NCI-H82 (cell line): ENCODE data around the gene C9orf85.

ENCODE experiments used
- DNase-seq: peaks from one replicate; lab custom pipeline; 2025; lab: John Stamatoyannopoulos, UW

C9orf85 gene

GRCh38 chr9:71904076-71904475, 7.4 kb upstream of the C9orf85 start:
- DNase-seq: no peak

DNA sequence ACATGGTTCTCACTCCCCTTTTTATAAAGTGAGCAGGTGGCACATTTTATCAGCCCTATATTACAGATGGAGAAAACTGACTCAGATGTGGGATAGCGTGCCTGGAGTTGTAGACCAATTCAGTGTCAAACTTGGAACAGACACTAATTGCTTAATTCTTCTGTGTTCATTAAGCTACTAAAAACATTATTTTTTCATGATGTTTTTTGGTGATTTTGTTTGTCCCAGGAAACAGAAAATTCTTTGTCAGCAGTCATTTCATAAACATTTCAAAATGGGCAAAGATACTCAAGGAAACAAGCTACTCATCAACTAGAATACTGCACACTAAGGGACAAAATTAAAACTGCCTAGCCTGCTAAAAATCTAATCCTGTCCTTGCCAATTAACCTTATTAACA, 2.6 kb upstream of the C9orf85 start:
- DNase-seq: no peak

- peak; percentile 75 for DNase-seq
Observed at GRCh38 chr9:71909887-71910649, 1.4 kb upstream of the C9orf85 start.

DNA sequence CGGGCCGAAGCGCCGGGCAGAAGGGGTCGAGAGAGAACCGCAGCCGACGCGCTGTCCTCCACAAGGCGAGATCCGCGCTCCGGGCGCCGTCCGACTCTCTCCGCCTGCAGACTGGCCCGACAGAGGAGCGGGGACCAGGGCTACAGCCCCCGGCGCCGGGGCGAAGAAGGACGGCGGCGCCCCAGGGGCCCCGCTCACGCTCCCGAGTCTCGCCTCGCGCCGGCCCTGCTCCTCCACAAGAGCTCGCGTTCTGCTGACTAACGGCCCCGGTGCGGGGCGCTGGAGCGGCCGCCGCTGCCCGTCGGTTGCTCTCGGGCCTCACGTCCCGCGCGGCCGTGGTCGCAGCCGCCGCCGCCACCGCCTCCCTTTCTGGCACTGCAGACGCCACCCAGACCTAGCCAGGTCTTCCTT, 784 bp upstream of the C9orf85 start:
- DNase-seq: no peak

GRCh38 chr9:71911908-71912335, 483 bp downstream of the C9orf85 start:
- DNase-seq: peak; percentile 55

DNA sequence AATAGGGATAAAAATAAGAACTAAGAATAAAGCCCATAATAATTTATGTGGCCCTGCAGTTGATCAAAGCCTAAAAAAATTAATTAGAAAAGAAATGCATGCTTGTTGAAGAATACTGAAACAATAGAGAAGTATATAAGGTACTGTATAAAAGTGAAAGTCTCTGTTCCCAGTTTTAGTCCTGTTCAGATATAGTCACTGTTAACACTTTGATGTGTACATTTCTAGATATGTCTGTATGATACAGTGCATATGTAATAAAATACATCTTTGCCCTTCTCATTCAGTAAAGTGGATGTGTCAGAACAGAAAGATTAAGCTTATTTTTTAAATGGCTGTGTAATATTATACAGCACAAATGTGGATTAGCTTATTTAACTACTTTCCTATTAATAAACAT, 4.1 kb downstream of the C9orf85 start:
- DNase-seq: no peak

GRCh38 chr9:71916834-71917534, 5.5 kb downstream of the C9orf85 start:
- DNase-seq: no peak

- DNase-seq: no peak
Observed at GRCh38 chr9:71918419-71918818, 7.0 kb downstream of the C9orf85 start.

- DNase-seq: no peak
Observed at GRCh38 chr9:71920456-71921189, 9.2 kb downstream of the C9orf85 start.

DNA sequence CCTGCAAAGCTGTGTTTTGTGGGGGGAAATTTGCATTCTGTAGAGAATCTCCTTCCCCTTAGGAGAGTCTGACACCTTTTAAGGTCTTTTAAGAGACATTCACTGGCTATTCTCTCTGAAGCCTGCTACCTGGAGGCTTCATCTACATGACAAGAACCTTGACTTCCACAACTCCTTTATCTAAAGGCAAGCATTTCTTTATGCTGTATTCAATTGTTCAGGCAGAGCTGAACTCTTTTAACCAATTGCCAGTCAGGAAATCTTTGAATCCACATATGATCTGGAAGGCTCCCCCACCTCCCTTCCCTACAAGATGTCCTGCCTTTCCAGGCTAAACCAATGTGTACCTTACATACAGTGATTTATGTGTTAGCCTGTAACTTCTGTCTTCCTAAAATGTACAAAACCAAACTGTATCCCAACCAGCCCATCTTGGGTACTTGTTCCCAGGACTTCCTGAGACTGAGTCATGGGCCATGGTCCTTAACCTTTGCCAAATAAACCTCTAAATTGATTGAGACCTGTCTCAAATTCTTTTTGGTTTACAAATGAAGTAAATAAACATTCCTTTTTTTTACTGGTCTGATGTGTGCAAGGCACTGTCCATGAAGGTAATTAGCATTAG, 9.9 kb downstream of the C9orf85 start:
- no peak for DNase-seq

DNA sequence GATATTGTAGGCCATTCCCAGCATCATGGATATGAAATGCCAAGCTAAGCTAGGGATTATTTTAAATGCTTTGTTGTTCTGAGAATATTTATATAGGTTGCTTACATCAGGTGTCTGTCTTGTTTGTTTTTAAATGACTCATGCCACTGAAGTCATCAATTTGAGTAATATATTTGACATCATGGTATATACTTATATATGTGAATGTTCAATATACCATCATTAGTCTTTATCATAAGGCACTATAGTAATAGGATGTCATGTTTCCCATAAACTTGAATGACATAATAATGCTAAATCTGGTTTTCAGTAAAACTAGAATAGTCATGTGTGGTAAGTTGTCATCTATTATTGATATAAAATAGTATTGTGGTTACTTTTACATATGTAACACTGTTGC, 13.1 kb downstream of the C9orf85 start:
- DNase-seq: no peak

DNA sequence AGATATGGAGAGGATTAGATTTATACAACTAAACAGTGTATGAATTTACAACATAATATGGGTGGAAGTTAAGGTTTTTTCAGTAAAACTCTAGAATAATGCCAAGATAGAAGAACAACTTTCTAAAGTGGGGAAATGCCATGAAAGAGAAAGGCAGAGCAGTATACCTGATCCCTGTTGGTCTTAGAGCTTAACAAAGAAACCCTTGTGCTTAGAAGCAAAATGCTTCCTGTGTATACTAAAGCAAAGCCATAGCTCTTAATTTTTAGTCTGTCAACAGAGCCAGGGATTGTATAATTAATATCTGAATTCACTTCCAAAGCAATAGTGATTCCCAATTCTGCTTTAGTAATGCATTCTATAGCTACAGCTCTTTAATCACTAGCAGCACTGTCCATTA, 14.4 kb downstream of the C9orf85 start:
- DNase-seq: no peak

DNA sequence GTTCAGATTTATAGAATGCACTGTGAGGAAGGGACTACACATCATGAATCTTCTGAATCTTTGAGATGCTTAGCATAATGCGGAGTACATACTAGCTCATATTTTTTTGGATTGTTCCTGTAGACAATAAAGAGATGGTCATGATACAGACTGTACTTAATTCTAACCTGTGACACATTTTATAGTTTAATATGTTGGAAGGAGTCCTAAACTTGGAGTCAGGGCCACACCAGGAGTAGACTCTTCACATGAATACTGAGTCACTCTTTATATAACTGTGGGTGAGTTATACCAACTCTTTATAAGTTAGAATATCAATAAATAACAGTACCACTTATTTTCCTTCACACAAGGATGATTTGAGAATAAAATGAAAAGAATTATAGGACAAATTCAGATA, 16.9 kb downstream of the C9orf85 start:
- no peak for DNase-seq

DNA sequence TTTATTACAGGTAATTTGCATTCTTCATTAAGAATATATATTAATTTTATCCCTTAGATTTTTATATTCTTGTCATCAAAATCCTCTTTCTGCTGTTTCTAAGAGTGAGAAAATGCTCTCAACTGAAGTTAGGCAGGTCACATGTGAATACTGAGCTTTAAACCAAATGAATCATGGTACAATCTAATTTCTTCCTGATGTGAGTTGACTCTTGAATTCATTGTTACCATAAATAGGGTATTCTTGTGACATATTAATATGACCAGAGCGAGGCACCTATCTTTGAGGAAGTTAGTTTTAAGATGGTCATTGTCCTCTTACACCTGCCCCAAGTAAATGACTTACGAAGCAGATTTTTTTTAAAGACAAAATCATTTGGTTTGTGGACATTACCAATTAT, 17.4 kb downstream of the C9orf85 start:
- DNase-seq: no peak

DNA sequence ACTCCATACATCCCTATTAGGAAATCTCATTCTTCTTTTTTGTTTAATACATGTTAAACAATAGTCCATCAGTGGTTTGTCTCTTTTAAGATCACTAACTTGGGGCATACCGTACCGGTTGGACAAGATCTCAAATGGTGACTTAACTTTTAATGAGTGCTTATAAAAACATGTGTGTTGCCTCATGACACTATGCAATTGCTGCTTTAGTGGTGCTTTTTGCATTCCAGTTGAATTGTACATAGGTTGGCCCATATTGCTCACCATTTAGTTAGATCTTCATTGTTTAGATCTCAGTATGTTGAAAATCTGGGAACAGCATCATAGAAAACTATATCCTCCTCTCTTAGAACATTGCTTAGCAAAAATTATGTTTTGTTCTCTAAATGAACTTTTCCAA, 17.8 kb downstream of the C9orf85 start:
- no peak for DNase-seq

- no peak for DNase-seq
Observed at GRCh38 chr9:71929791-71930440, 18.5 kb downstream of the C9orf85 start.

DNA sequence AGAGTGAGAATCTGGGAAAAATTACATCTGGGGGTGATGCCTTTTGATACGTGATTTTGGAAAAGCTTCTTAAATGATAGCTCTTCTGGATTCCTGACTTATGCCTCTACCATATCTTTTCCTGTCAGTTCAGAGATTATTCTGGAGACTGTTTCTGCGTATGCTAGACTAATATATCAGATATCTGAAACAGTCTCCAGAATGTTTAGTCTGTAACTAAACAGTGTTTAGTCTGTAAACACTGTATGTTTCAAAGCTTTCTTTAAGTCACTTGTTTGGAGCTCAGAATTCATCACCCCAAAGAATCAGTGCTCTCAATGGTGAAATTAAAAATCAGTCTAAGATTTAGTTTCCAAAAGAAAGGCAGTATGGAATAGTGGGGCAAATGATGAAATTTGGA, 19.7 kb downstream of the C9orf85 start:
- DNase-seq: no peak

GRCh38 chr9:71936066-71936465, 24.6 kb downstream of the C9orf85 start:
- no peak for DNase-seq

DNA sequence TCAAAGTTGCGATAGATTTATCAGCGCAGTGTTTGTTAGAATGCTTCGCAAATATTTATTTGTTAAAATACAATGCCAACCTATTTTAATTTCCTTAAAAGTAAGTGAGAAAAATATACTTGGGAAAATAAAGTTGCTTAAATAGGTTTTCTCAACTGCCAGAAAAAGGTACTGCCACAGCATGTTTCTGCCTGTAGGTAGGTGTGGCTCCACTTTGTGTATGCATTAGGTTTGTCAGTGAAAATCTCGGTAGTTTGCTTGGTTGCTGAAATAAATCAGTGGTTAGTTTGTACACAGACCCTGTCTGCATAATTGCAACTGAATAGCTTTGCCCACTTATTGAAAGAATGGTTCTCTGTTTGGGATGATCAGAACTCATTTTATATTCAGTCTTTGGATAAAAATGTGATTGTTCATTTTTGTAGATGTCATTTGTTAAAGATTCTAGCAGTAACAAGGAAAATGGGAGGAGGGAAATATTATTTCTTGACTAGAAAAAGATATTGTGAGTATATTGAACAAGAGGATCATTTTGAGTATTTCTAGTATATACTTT, 25.7 kb downstream of the C9orf85 start:
- no peak for DNase-seq

DNA sequence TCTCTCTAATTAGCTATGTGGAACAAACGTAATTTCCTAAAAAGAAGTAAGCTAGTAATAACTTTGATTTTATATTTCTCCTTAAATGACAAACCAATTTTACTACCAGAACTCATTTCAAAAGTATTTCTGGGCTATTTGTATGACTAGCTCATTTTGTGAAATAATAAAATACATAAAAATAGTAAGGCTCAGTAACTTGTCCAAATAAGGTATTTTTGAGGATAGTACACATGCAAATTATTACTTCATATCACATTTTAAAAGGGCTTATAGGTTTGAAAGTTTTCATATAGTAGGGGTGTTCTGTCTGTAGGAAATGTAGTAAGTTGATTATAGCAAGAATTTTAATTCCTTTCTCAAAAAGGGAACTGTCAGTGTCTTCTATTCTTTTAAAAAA, 26.5 kb downstream of the C9orf85 start:
- DNase-seq: no peak

DNA sequence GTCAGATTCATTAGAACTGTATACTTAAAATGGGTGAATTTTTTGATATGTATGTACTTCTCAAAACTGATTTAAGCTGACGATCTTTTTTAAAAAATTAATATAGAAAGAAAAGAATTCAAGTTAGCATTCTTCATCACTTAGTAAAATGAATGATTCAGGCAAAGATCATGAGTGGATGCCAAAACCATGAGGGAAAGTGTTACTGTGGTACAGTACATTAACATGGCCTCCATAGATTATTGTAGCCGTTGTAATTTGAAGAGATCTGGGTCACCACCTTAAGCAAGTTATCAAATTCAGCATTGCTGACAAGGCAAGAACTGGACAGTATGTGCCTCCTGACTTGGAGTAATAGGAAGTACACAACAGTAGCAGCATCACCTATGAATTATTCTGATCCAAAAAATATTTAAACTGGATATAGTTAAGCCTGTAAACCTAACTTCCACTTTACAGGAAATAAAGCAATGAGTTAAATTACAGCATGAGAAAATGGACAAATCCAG, 29.7 kb downstream of the C9orf85 start:
- no peak for DNase-seq
